COLO668 (cell line): ENCODE measurements around the gene SHROOM2.
"Not testable (repeated sequence)": the region's sequence is repeated elsewhere in the genome, so short reads cannot be mapped to it uniquely, and the experiment has no call there.

Source experiments
- DNase-seq: peaks from one replicate; lab custom pipeline; 2025; ENCODE audit not compliant: unreplicated experiment; lab: John Stamatoyannopoulos, UW

SHROOM2 gene

GRCh38 chrX:9829308-9830267 is 43.4 kb downstream of the SHROOM2 start:
- DNase-seq: no peak

GRCh38 chrX:9832811-9833210 is 46.6 kb downstream of the SHROOM2 start:
- DNase-seq: no peak

GRCh38 chrX:9835585-9836210 is 49.5 kb downstream of the SHROOM2 start:
- no peak for DNase-seq

- DNase-seq: no peak
These were observed 56.3 kb downstream of the SHROOM2 start for GRCh38 chrX:9842541-9842940.

GRCh38 chrX:9844936-9845577 is 58.8 kb downstream of the SHROOM2 start:
- no peak for DNase-seq

GRCh38 chrX:9845578-9845952 is 59.3 kb downstream of the SHROOM2 start:
- DNase-seq: no peak

GRCh38 chrX:9846631-9847030 is 60.4 kb downstream of the SHROOM2 start:
- DNase-seq: no peak

- DNase-seq: no peak
These were observed 60.8 kb downstream of the SHROOM2 start for GRCh38 chrX:9847071-9847470.

- peak; percentile 41 for DNase-seq
These were observed 62.7 kb downstream of the SHROOM2 start for GRCh38 chrX:9848718-9849479.

- no peak for DNase-seq
These were observed 65.7 kb downstream of the SHROOM2 start for GRCh38 chrX:9851890-9852289.

- DNase-seq: no peak
These were observed 67.1 kb downstream of the SHROOM2 start for GRCh38 chrX:9853307-9853706.

- DNase-seq: no peak
These were observed 69.5 kb downstream of the SHROOM2 start for GRCh38 chrX:9855561-9856283.

- no peak for DNase-seq
These were observed 70.4 kb downstream of the SHROOM2 start for GRCh38 chrX:9856588-9856987.

GRCh38 chrX:9857575-9858474 is 71.6 kb downstream of the SHROOM2 start:
- no peak for DNase-seq

- not testable (repeated sequence) for DNase-seq
These were observed 72.5 kb downstream of the SHROOM2 start for GRCh38 chrX:9858684-9859083.

- DNase-seq: no peak
These were observed 73.7 kb downstream of the SHROOM2 start for GRCh38 chrX:9859711-9860555.

- DNase-seq: no peak
These were observed 74.6 kb downstream of the SHROOM2 start for GRCh38 chrX:9860826-9861225.

GRCh38 chrX:9861711-9862110 is 75.5 kb downstream of the SHROOM2 start:
- no peak for DNase-seq

GRCh38 chrX:9862525-9862924 is 76.3 kb downstream of the SHROOM2 start:
- DNase-seq: no peak
